ENCODE results near the gene GPR155. TPM values are rescaled to one million over a fixed set of nuclear protein-coding genes. Genes with fewer than 3 reads are reported as not detected.
A peak's percentile ranks its signal among the peaks of the same experiment; 100 is the strongest.

GPR155 gene
- total and polyA plus RNA-seq, 2 of the 4 experiments (the other 2 are of a cell fraction), result 2.3 to 3.4 TPM

DNA sequence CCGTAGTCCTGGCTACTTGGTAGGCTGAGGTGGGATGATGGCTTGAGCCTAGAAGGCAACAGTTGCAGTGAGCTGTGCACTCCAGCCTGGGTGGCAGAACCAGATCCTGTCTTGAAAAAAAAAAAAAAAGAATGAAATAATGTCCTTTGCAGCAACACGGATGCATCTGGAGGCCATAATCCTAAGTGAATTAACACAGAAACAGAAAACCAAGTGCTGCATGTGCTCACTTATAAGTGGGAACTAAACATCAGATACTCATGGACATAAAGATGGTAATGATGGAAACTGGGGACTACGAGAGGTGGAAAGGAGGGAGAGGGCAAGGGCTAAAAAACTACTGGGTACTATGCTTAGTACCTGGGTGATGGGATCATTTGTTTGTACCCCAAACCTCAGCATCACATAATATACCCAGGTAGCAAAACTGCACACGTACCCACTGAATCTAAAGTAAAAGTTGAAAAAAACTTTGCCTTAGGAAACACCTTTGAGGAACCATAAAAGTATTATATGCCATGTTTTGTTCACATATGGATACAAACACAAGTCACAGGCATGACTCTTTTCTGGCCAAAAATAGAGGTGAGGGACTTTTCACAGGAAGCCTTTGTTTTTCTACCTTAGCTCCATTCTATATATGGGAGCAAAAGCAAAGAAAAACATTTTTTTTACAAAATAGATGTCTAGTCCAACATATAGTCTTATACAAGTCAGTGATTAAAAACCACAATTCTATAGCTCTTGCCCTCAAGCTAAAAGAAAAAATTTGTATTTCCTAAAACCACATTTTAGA lies 36.6 kb downstream of the GPR155 start (continued):
- TF ChIP-seq, protein P1, sequence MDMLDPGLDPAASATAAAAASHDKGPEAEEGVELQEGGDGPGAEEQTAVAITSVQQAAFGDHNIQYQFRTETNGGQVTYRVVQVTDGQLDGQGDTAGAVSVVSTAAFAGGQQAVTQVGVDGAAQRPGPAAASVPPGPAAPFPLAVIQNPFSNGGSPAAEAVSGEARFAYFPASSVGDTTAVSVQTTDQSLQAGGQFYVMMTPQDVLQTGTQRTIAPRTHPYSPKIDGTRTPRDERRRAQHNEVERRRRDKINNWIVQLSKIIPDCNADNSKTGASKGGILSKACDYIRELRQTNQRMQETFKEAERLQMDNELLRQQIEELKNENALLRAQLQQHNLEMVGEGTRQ (IDR thresholded peaks at IDR 0.05; ENCODE audit: low read depth, low read length), result no peak

DNA sequence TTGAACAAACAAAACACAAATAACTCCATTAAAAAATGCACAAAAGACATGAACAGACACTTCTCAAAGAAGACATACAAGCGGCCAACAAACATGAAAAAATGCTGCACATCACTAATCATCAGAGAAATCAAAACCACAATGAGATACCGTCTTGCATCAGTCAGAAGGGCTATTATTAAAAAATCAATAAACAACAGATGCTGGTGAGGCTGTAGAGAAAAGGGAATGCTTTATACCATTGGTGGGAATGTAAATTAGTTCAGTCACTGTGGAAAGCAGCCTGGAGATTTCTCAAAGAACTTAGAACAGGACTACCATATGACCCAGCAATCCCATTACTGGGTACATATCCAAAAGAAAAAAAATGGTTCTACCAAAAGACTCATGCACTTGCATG lies 37.8 kb downstream of the GPR155 start:
- ATAC-seq (ENCODE audit: low read depth), result no peak
- TF ChIP-seq POLR2A (IDR thresholded peaks at IDR 0.05; ENCODE audit: low read depth, low read length) (no peak), CHD1 (IDR thresholded peaks at IDR 0.05; ENCODE audit: low read depth, low read length) (no peak), NFE2L2 (IDR thresholded peaks at IDR 0.05; ENCODE audit: low read depth, low read length) (no peak), MXI1 (IDR thresholded peaks at IDR 0.05; ENCODE audit: borderline replicate concordance, low read depth, low read length) (no peak), MAFK (IDR thresholded peaks at IDR 0.05; ENCODE audit: low read depth, low read length) (no peak), RAD21 (IDR thresholded peaks at IDR 0.05; ENCODE audit: low read length) (no peak)
- TF ChIP-seq, protein P1 (IDR thresholded peaks at IDR 0.05; ENCODE audit: low read depth, low read length), result no peak
- TF ChIP-seq, protein P2, sequence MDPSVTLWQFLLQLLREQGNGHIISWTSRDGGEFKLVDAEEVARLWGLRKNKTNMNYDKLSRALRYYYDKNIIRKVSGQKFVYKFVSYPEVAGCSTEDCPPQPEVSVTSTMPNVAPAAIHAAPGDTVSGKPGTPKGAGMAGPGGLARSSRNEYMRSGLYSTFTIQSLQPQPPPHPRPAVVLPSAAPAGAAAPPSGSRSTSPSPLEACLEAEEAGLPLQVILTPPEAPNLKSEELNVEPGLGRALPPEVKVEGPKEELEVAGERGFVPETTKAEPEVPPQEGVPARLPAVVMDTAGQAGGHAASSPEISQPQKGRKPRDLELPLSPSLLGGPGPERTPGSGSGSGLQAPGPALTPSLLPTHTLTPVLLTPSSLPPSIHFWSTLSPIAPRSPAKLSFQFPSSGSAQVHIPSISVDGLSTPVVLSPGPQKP (IDR thresholded peaks at IDR 0.05; ENCODE audit: borderline replicate concordance, low read depth, low read length), result no peak
- TF ChIP-seq, protein P3, sequence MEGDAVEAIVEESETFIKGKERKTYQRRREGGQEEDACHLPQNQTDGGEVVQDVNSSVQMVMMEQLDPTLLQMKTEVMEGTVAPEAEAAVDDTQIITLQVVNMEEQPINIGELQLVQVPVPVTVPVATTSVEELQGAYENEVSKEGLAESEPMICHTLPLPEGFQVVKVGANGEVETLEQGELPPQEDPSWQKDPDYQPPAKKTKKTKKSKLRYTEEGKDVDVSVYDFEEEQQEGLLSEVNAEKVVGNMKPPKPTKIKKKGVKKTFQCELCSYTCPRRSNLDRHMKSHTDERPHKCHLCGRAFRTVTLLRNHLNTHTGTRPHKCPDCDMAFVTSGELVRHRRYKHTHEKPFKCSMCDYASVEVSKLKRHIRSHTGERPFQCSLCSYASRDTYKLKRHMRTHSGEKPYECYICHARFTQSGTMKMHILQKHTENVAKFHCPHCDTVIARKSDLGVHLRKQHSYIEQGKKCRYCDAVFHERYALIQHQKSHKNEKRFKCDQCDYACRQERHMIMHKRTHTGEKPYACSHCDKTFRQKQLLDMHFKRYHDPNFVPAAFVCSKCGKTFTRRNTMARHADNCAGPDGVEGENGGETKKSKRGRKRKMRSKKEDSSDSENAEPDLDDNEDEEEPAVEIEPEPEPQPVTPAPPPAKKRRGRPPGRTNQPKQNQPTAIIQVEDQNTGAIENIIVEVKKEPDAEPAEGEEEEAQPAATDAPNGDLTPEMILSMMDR (conservative IDR thresholded peaks at IDR 0.05; ENCODE audit: low read depth, low read length), result no peak

More for the DNA sequence above, 37.8 kb downstream of the GPR155 start:
- Histone ChIP-seq H3K9ac (ENCODE audit: low read depth, low read length) (no peak overlapping the region), H2BK5ac (ENCODE audit: low read depth, low read length, poor library complexity, severe bottlenecking) (no peak overlapping the region), H4K20me1 (ENCODE audit: insufficient read depth, low read length) (no peaks in the 10 kb centered on the region), H4K8ac (ENCODE audit: low read depth in 2 of 2, low read length in 2 of 2) (no peak overlapping the region), H2AK9ac (replicated peaks; ENCODE audit: low read depth, low read length, poor library complexity) (no peak overlapping the region), H2BK120ac (ENCODE audit: low read depth, low read length) (no peak overlapping the region), H4K91ac (ENCODE audit: insufficient read depth, low read depth, low read length) (no peak overlapping the region), H2BK20ac (ENCODE audit: low read depth, low read length) (no peak overlapping the region), H4K5ac (ENCODE audit: low read depth, low read length) (no peak overlapping the region), H3K27ac (ENCODE audit: insufficient read depth, low read length) (no peak overlapping the region), H2AK5ac (ENCODE audit: low read depth, low read length) (no peak overlapping the region), H3K36me3 (ENCODE audit: control insufficient read depth, insufficient read depth, low read length) (no peaks in the 10 kb centered on the region), H3K56ac (ENCODE audit: extremely low read depth, insufficient read depth, low read length) (no peak overlapping the region), H2BK15ac (ENCODE audit: low read depth, low read length) (no peak overlapping the region), H3K4me2 (ENCODE audit: low read depth, low read length) (no peak overlapping the region), H3K9me3 (ENCODE audit: control insufficient read depth, insufficient read depth, low read length) (no peaks in the 10 kb centered on the region), H3K79me1 (ENCODE audit: low read depth in 1 of 2, low read length in 2 of 2) (no peaks in the 10 kb centered on the region), H3K4ac (ENCODE audit: low read depth, low read length) (no peak overlapping the region), H3K9me1 (ENCODE audit: insufficient read depth, low read length) (no peaks in the 10 kb centered on the region), H3K18ac (ENCODE audit: low read depth, low read length) (no peak overlapping the region), H3K27me3 (ENCODE audit: control insufficient read depth, insufficient read depth, low read length) (no peaks in the 10 kb centered on the region), H2AFZ (replicated peaks; ENCODE audit: low read length, poor library complexity) (no peak overlapping the region), H3K4me1 (ENCODE audit: control insufficient read depth, insufficient read depth, low read length) (no peaks in the 10 kb centered on the region), H3K14ac (replicated peaks; ENCODE audit: low read depth, low read length) (no peak overlapping the region), H3K4me3 (ENCODE audit: insufficient read depth, low read depth, low read length) (no peak overlapping the region), H3K23ac (ENCODE audit: low read depth, low read length) (no peak overlapping the region)
- POLR2A ChIA-PET (ENCODE audit: unreplicated experiment), result no interaction called here
- no CpG with 5 or more reads among the region's 2 CpGs for WGBS, 2 experiments (ENCODE audit: extremely low coverage in 2 of 2, insufficient read length in 1 of 2)
- in situ Hi-C loops (cut with MboI; ENCODE audit: low sequenced_read_pairs), result no loop called here
- dilution Hi-C loops (cut with HindIII; ENCODE audit: low sequenced_read_pairs, unreplicated experiment), result no loop called here
- intact Hi-C loops (cut with micrococcal nuclease), result no loop called here
- BruUV-seq (replicated peaks), result no TSS peak
- CTCF ChIA-PET, result no interaction called here
- peak; percentile 41 for DNase-seq

Measured in IMR-90 (cell line).